H9 (cell line): ENCODE results near the gene XIRP2. TPM values are rescaled to one million over a fixed set of nuclear protein-coding genes. Genes with fewer than 3 reads are reported as not detected.

Experiments
- DNase-seq: peaks from one replicate; pipeline ENCODE4 v3.0.0-alpha.2; 2017
- H2AFZ ChIP-seq: one replicate; pipeline ENCODE4 v1.6.1; 2013; ENCODE audit warnings: mild to moderate bottlenecking, low read length, control low read depth, moderate library complexity
- H2AK5ac ChIP-seq: 2 replicates; pipeline ENCODE4 v1.6.1; 2013; ENCODE audit warnings: low read length, control low read depth, mixed read lengths; ENCODE audit not compliant: insufficient read length
- H2BK120ac ChIP-seq: one replicate; pipeline ENCODE4 v1.6.1; 2013; ENCODE audit warnings: low read depth, mild to moderate bottlenecking, low read length, control low read depth, inconsistent platforms; ENCODE audit not compliant: poor library complexity, severe bottlenecking
- H2BK12ac ChIP-seq: 2 replicates; pipeline ENCODE4 v1.6.1; 2013; ENCODE audit warnings: low read length, control low read depth, mixed read lengths, low read depth; ENCODE audit not compliant: insufficient read length
- H2BK15ac ChIP-seq: 2 replicates; pipeline ENCODE4 v1.6.1; 2013; ENCODE audit warnings: low read depth, low read length, control low read depth
- H2BK20ac ChIP-seq: one replicate; pipeline ENCODE4 v1.6.1; 2013; ENCODE audit warnings: low read depth, mild to moderate bottlenecking, low read length, control low read depth, inconsistent platforms; ENCODE audit not compliant: poor library complexity, severe bottlenecking
- H2BK5ac ChIP-seq: 2 replicates; pipeline ENCODE4 v1.6.1; 2013; ENCODE audit warnings: low read length, control low read depth, mixed read lengths; ENCODE audit not compliant: insufficient read length
- H3K14ac ChIP-seq: 2 replicates; pipeline ENCODE4 v1.6.1; 2013; ENCODE audit warnings: low read length, control low read depth; ENCODE audit not compliant: insufficient read depth
- H3K18ac ChIP-seq: 2 replicates; pipeline ENCODE4 v1.6.1; 2013; ENCODE audit warnings: low read depth, mild to moderate bottlenecking, mixed read lengths, low read length, control low read depth; ENCODE audit not compliant: insufficient read length
- H3K23ac ChIP-seq: 2 replicates; pipeline ENCODE4 v1.6.1; 2013; ENCODE audit warnings: low read length, control low read depth, mixed read lengths, low read depth; ENCODE audit not compliant: insufficient read length
- H3K23me2 ChIP-seq: 2 replicates; pipeline ENCODE4 v1.6.1; 2013; ENCODE audit warnings: low read depth, mild to moderate bottlenecking, mixed read lengths, low read length, control low read depth; ENCODE audit not compliant: insufficient read length, poor library complexity, severe bottlenecking
- H3K27ac ChIP-seq: 2 replicates; pipeline ENCODE4 v1.5.1; 2013; ENCODE audit warnings: low read length, control low read depth, mixed read lengths, low read depth; ENCODE audit not compliant: insufficient read length
- H3K27me3 ChIP-seq: 2 replicates; pipeline ENCODE4 v1.6.1; 2013; ENCODE audit warnings: low read length, control low read depth, inconsistent platforms; ENCODE audit not compliant: insufficient read depth
- H3K4ac ChIP-seq: 2 replicates; pipeline ENCODE4 v1.6.1; 2013; ENCODE audit warnings: low read depth, mild to moderate bottlenecking, control low read depth, inconsistent platforms, low read length, moderate library complexity
- H3K4me1 ChIP-seq: 2 replicates; pipeline ENCODE4 v1.6.1; 2013; ENCODE audit warnings: low read length, control low read depth, inconsistent platforms; ENCODE audit not compliant: insufficient read depth
- H3K4me2 ChIP-seq: 2 replicates; pipeline ENCODE4 v1.6.1; 2013; ENCODE audit warnings: low read length, control low read depth, mixed read lengths; ENCODE audit not compliant: insufficient read length, insufficient read depth
- H3K56ac ChIP-seq: 2 replicates; pipeline ENCODE4 v1.6.1; 2013; ENCODE audit warnings: low read depth, mild to moderate bottlenecking, mixed read lengths, low read length, control low read depth; ENCODE audit not compliant: insufficient read length
- H3K79me1 ChIP-seq: 2 replicates; pipeline ENCODE4 v1.6.1; 2013; ENCODE audit warnings: low read depth, mild to moderate bottlenecking, moderate library complexity, low read length, control low read depth, inconsistent platforms; ENCODE audit not compliant: insufficient read depth, poor library complexity, severe bottlenecking
- H3K79me2 ChIP-seq: 2 replicates; pipeline ENCODE4 v1.6.1; 2013; ENCODE audit warnings: low read length, control low read depth, inconsistent platforms; ENCODE audit not compliant: insufficient read depth
- H3K9ac ChIP-seq: 2 replicates; pipeline ENCODE4 v1.6.1; 2013; ENCODE audit warnings: low read length, control low read depth, mixed read lengths; ENCODE audit not compliant: insufficient read length; ENCODE audit errors: extremely low read depth
- H3K9me3 ChIP-seq: one replicate; pipeline ENCODE4 v1.6.1; 2013; ENCODE audit warnings: low read depth, low read length, inconsistent platforms; ENCODE audit not compliant: control insufficient read depth
- H3T11ph ChIP-seq: one replicate; pipeline ENCODE4 v1.6.1; 2013; ENCODE audit warnings: mild to moderate bottlenecking, low read length, control low read depth, inconsistent platforms
- H4K20me1 ChIP-seq: one replicate; pipeline ENCODE4 v1.6.1; 2013; ENCODE audit not compliant: control insufficient read depth, insufficient read length, insufficient read depth
- H4K5ac ChIP-seq: 2 replicates; pipeline ENCODE4 v1.6.1; 2013; ENCODE audit warnings: low read depth, mild to moderate bottlenecking, mixed read lengths, low read length, control low read depth; ENCODE audit not compliant: insufficient read length
- H4K8ac ChIP-seq: replicated peaks from 2 replicates; pipeline ENCODE4 v1.6.1; 2013; ENCODE audit warnings: low read length, control low read depth, mixed read lengths, low read depth; ENCODE audit not compliant: insufficient read length
- H4K91ac ChIP-seq: 2 replicates; pipeline ENCODE4 v1.6.1; 2013; ENCODE audit warnings: low read depth, mild to moderate bottlenecking, moderate library complexity, mixed read lengths, low read length, control low read depth; ENCODE audit not compliant: insufficient read length
- H3K27ac Mint-ChIP-seq, 3 experiments: 2 replicates in 2 of 3; 3 replicates in 1 of 3; pipeline ENCODE4 v1.8.0; 2020 to 2021; ENCODE audit warnings: mixed read lengths in 3 of 3, mild to moderate bottlenecking in 1 of 3, moderate library complexity in 1 of 3
- H3K27me3 Mint-ChIP-seq: 2 replicates; pipeline ENCODE4 v1.8.0; 2021; ENCODE audit warnings: low read depth, mild to moderate bottlenecking, moderate library complexity, mixed read lengths
- H3K36me3 Mint-ChIP-seq, 3 experiments: 2 replicates in 2 of 3; 3 replicates in 1 of 3; pipeline ENCODE4 v1.8.0; 2020 to 2021; ENCODE audit warnings: low read depth in 3 of 3, mixed read lengths in 3 of 3; ENCODE audit not compliant: insufficient read depth in 1 of 3
- H3K4me1 Mint-ChIP-seq, 2 experiments: 2 replicates each; pipeline ENCODE4 v1.8.0; 2020; ENCODE audit warnings: mixed read lengths in 2 of 2
- H3K4me3 Mint-ChIP-seq, 2 experiments: 2 replicates in 1 of 2; 3 replicates in 1 of 2; pipeline ENCODE4 v1.8.0; 2020 to 2021; ENCODE audit warnings: mild to moderate bottlenecking in 2 of 2, mixed read lengths in 2 of 2, moderate library complexity in 1 of 2
- H3K9me3 Mint-ChIP-seq, 2 experiments: 2 replicates in 1 of 2; 3 replicates in 1 of 2; pipeline ENCODE4 v1.8.0; 2020; ENCODE audit warnings: mild to moderate bottlenecking in 2 of 2, mixed read lengths in 2 of 2, moderate library complexity in 1 of 2
- CTCF ChIP-seq: fragments of 200-600 bp; sonication (generic); conservative IDR thresholded peaks from 3 replicates; pipeline ENCODE4 v1.8.0; 2021; ENCODE audit warnings: antibody characterized with exemption, mild to moderate bottlenecking
- WGBS: extraction: QIAGEN DNeasy Blood & Tissue Kit; methylation state at CpG from one replicate; pipeline ENCODE4 v1.1.7; 2013; ENCODE audit warnings: missing lambda C conversion rate, low lambda C conversion rate, mixed read lengths; ENCODE audit not compliant: insufficient read length; ENCODE audit errors: extremely low coverage; 5-methylcytosine and 5-hydroxymethylcytosine counted together
- total RNA-seq: library from RNA; stranded (reverse); gene quantifications from 2 replicates; pipeline ENCODE4 v1.2.1, GENCODE V29; 2021

XIRP2 gene
- total RNA-seq, 1 experiment from 2014 or later: 0.07 TPM

GRCh38 chr2:166994588-166995336 is 106.5 kb downstream of the XIRP2 start:
- Histone ChIP-seq H3K9ac (no peak overlapping the region), H3K79me2 (no peaks in the 10 kb centered on the region), H3K27me3 (no peaks in the 10 kb centered on the region), H2BK20ac (no peak overlapping the region), H4K8ac (no peak overlapping the region), H3K27ac (no peak overlapping the region), H3K4me1 (no peaks in the 10 kb centered on the region), H4K5ac (no peak overlapping the region), H3K23ac (no peak overlapping the region), H3K4me2 (no peak overlapping the region), H3K23me2 (no peaks in the 10 kb centered on the region), H2AK5ac (no peak overlapping the region), H2BK5ac (no peak overlapping the region), H3K18ac (no peak overlapping the region), H4K91ac (no peak overlapping the region), H3K14ac (no peak overlapping the region), H2BK120ac (no peak overlapping the region), H4K20me1 (no peaks in the 10 kb centered on the region), H2AFZ (no peak overlapping the region), H2BK15ac (no peak overlapping the region), H3K9me3 (no peaks in the 10 kb centered on the region), H2BK12ac (no peak overlapping the region), H3K4ac (no peak overlapping the region), H3K79me1 (no peaks in the 10 kb centered on the region), H3K56ac (no peak overlapping the region), H3T11ph (no peak overlapping the region)
- DNase-seq: no peak
- H3K4me1 Mint-ChIP-seq: no peaks in the 10 kb centered on the region
- WGBS: no CpG with 5 or more reads among the region's 12 CpGs
- no peaks in the 10 kb centered on the region for H3K36me3 Mint-ChIP-seq
- no peaks in the 10 kb centered on the region for H3K27me3 Mint-ChIP-seq
- TF ChIP-seq CTCF: no peak
- H3K9me3 Mint-ChIP-seq: no peaks in the 10 kb centered on the region; a peak in 1 of 5 replicates
- H3K27ac Mint-ChIP-seq: no peak overlapping the region
- H3K4me3 Mint-ChIP-seq: no peak overlapping the region
